Stimulated activated CD8-positive, alpha-beta memory T cell treated with anti-CD3 and anti-CD28 coated beads, Interleukin-4, amount 100 ng/mL, for 48 hours (primary cell): ENCODE results near the gene LEMD1.
A peak's percentile ranks its signal among the peaks of the same experiment; 100 is the strongest.
"Not testable (repeated sequence)": the region's sequence is repeated elsewhere in the genome, so short reads cannot be mapped to it uniquely, and the experiment has no call there.

Experiments
- DNase-seq: peaks from one replicate; pipeline ENCODE4 v3.0.0-alpha.2; 2020

LEMD1 gene

GRCh38 chr1:205446828-205447227, 25.0 kb upstream of the LEMD1 start:
- DNase-seq, result no peak

- no peak for DNase-seq
Observed at GRCh38 chr1:205445646-205445935, 23.7 kb upstream of the LEMD1 start.

GRCh38 chr1:205444931-205445645, 23.2 kb upstream of the LEMD1 start:
- no peak for DNase-seq

GRCh38 chr1:205444300-205444930, 22.6 kb upstream of the LEMD1 start:
- no peak for DNase-seq

- no peak for DNase-seq
Observed at GRCh38 chr1:205443585-205444299, 21.9 kb upstream of the LEMD1 start.

- DNase-seq, result no peak
Observed at GRCh38 chr1:205442051-205442725, 20.3 kb upstream of the LEMD1 start.

GRCh38 chr1:205441716-205442050, 19.8 kb upstream of the LEMD1 start:
- no peak for DNase-seq

GRCh38 chr1:205441318-205441633, 19.4 kb upstream of the LEMD1 start:
- DNase-seq, result no peak

- DNase-seq, result peak; percentile 76
Observed at GRCh38 chr1:205440476-205441317, 18.8 kb upstream of the LEMD1 start.

- no peak for DNase-seq
Observed at GRCh38 chr1:205440121-205440475, 18.2 kb upstream of the LEMD1 start.

GRCh38 chr1:205438213-205439158, 16.6 kb upstream of the LEMD1 start:
- DNase-seq, result no peak

- DNase-seq, result no peak
Observed at GRCh38 chr1:205437570-205437969, 15.7 kb upstream of the LEMD1 start.

GRCh38 chr1:205436776-205437410, 15.0 kb upstream of the LEMD1 start:
- DNase-seq, result no peak

- DNase-seq, result no peak
Observed at GRCh38 chr1:205435578-205436573, 14.0 kb upstream of the LEMD1 start.

GRCh38 chr1:205434738-205435137, 12.9 kb upstream of the LEMD1 start:
- no peak for DNase-seq

- not testable (repeated sequence) for DNase-seq
Observed at GRCh38 chr1:205432692-205433091, 10.8 kb upstream of the LEMD1 start.

GRCh38 chr1:205432116-205432515, 10.3 kb upstream of the LEMD1 start:
- DNase-seq, result no peak

- DNase-seq, result peak; percentile 80
Observed at GRCh38 chr1:205430696-205431305, 8.9 kb upstream of the LEMD1 start.
